Chondrocyte (in vitro differentiated cells): ENCODE data around the gene RUBCNL. TPM values are rescaled to one million over a fixed set of nuclear protein-coding genes. Genes with fewer than 3 reads are reported as not detected.

ENCODE experiments used
- DNase-seq: peaks from one replicate; pipeline ENCODE4 v3.0.0; 2021; ENCODE audit warnings: mixed read lengths, low spot score
- H3K27ac Mint-ChIP-seq: one replicate; pipeline ENCODE4 v1.8.0; 2021; ENCODE audit warnings: mild to moderate bottlenecking, moderate library complexity, mixed read lengths; ENCODE audit not compliant: unreplicated experiment
- H3K27me3 Mint-ChIP-seq: 2 replicates; pipeline ENCODE4 v1.8.0; 2021; ENCODE audit warnings: low read depth, mixed read lengths
- H3K36me3 Mint-ChIP-seq: 2 replicates; pipeline ENCODE4 v1.8.0; 2021; ENCODE audit warnings: low read depth, mixed read lengths
- H3K4me1 Mint-ChIP-seq: 2 replicates; pipeline ENCODE4 v1.8.0; 2021; ENCODE audit warnings: low read depth, mild to moderate bottlenecking, mixed read lengths
- H3K4me3 Mint-ChIP-seq: one replicate; pipeline ENCODE4 v1.8.0; 2021; ENCODE audit warnings: mild to moderate bottlenecking, moderate library complexity, mixed read lengths; ENCODE audit not compliant: unreplicated experiment
- H3K9me3 Mint-ChIP-seq: 2 replicates; pipeline ENCODE4 v1.8.0; 2021; ENCODE audit warnings: low read depth, mixed read lengths
- CTCF ChIP-seq: fragments of 200-600 bp; sonication (generic); IDR thresholded peaks from 2 replicates; pipeline ENCODE4 v1.5.0; 2021; ENCODE audit warnings: antibody characterized with exemption, mild to moderate bottlenecking, moderate library complexity
- total RNA-seq: library from RNA; stranded (reverse); gene quantifications from 3 replicates; pipeline ENCODE4 v1.2.1, GENCODE V29; 2021

Gene RUBCNL
- total RNA-seq, 1 donor from 2014 or later = 2.0 TPM

- DNase-seq = no peak
Measured at GRCh38 chr13:46367617-46368327, 19.3 kb downstream of the RUBCNL start.

GRCh38 chr13:46361276-46361934 is 25.6 kb downstream of the RUBCNL start:
- DNase-seq = no peak
- Mint-ChIP-seq H3K4me3 (no peak overlapping the region), H3K36me3 (peaks cover 4% of the 10 kb centered on the region), H3K9me3 (no peaks in the 10 kb centered on the region), H3K4me1 (peaks cover 22% of the 10 kb centered on the region), H3K27ac (no peak overlapping the region), H3K27me3 (no peaks in the 10 kb centered on the region)
- TF ChIP-seq CTCF = no peak

More at GRCh38 chr13:46367617-46368327, 19.3 kb downstream of the RUBCNL start:
- H3K4me3 Mint-ChIP-seq = no peak overlapping the region
- TF ChIP-seq CTCF = no peak
- peaks cover 6% of the 10 kb centered on the region for H3K36me3 Mint-ChIP-seq
- H3K27me3 Mint-ChIP-seq = no peaks in the 10 kb centered on the region
- no peaks in the 10 kb centered on the region for H3K9me3 Mint-ChIP-seq
- peaks cover 37% of the 10 kb centered on the region for H3K4me1 Mint-ChIP-seq
- H3K27ac Mint-ChIP-seq = peak overlapping the region; percentile 43

GRCh38 chr13:46360604-46361003 is 26.4 kb downstream of the RUBCNL start:
- Mint-ChIP-seq H3K9me3 (no peaks in the 10 kb centered on the region), H3K27ac (peak overlapping the region; percentile 71), H3K36me3 (peaks cover 2% of the 10 kb centered on the region), H3K4me1 (peaks cover 30% of the 10 kb centered on the region), H3K4me3 (no peak overlapping the region), H3K27me3 (no peaks in the 10 kb centered on the region)
- DNase-seq = no peak
- TF ChIP-seq CTCF = no peak

GRCh38 chr13:46359714-46360113 is 27.3 kb downstream of the RUBCNL start:
- Mint-ChIP-seq H3K9me3 (peaks cover under 1% of the 10 kb centered on the region), H3K4me1 (peaks cover 36% of the 10 kb centered on the region), H3K36me3 (no peaks in the 10 kb centered on the region), H3K4me3 (no peak overlapping the region), H3K27ac (peak overlapping the region; percentile 68), H3K27me3 (no peaks in the 10 kb centered on the region)
- no peak for DNase-seq
- TF ChIP-seq CTCF = no peak

GRCh38 chr13:46355901-46356590 is 31.0 kb downstream of the RUBCNL start:
- H3K9me3 Mint-ChIP-seq = peaks cover 11% of the 10 kb centered on the region
- no peak overlapping the region for H3K27ac Mint-ChIP-seq
- H3K4me3 Mint-ChIP-seq = no peak overlapping the region
- no peaks in the 10 kb centered on the region for H3K27me3 Mint-ChIP-seq
- H3K36me3 Mint-ChIP-seq = peaks cover 5% of the 10 kb centered on the region
- no peak for TF ChIP-seq CTCF
- peaks cover 37% of the 10 kb centered on the region for H3K4me1 Mint-ChIP-seq
- no peak for DNase-seq
